K562 (cell line): ENCODE measurements around the gene AKNA. TPM values are rescaled to one million over a fixed set of nuclear protein-coding genes. Genes with fewer than 3 reads are reported as not detected.
A peak's percentile ranks its signal among the peaks of the same experiment; 100 is the strongest.

Experiments used
- ARID4B ChIP-seq: sonication (generic); formaldehyde crosslinking; IDR thresholded peaks from 2 replicates; pipeline ENCODE4 v1.8.0; 2022; ENCODE audit warnings: mild to moderate bottlenecking, missing genetic modification reagents
- CEBPB ChIP-seq: fragments of 450-650 bp; IDR thresholded peaks from 2 replicates; pipeline ENCODE4 v1.6.1; 2016; ENCODE audit warnings: missing genetic modification characterization, missing compliant biosample characterization
- CREB3L1 ChIP-seq: fragments of 450-650 bp; IDR thresholded peaks from 2 replicates; pipeline ENCODE4 v1.6.1; 2014; ENCODE audit warnings: low read depth, mild to moderate bottlenecking, moderate library complexity, borderline replicate concordance
- E2F3 ChIP-seq: fragments of 250-450 bp; sonication (Bioruptor Pico); IDR thresholded peaks from 2 replicates; pipeline ENCODE4 v1.4.0; 2020; ENCODE audit warnings: mild to moderate bottlenecking
- HLTF ChIP-seq: fragments of 450-650 bp; IDR thresholded peaks from 2 replicates; pipeline ENCODE4 v1.6.1; 2016
- KDM2B ChIP-seq: fragments of 250-450 bp; sonication (Bioruptor Pico); IDR thresholded peaks from 2 replicates; pipeline ENCODE4 v1.8.0; 2021; ENCODE audit warnings: mild to moderate bottlenecking, moderate library complexity
- KLF1 ChIP-seq: fragments of 450-650 bp; IDR thresholded peaks from 2 replicates; pipeline ENCODE4 v1.6.1; 2016; ENCODE audit warnings: missing genetic modification characterization, missing compliant biosample characterization
- NBN ChIP-seq: fragments of 450-650 bp; IDR thresholded peaks from 2 replicates; pipeline ENCODE4 v1.6.1; 2016; ENCODE audit warnings: low read depth, mild to moderate bottlenecking
- NR2C2 ChIP-seq, 2 experiments: fragments of 200-800 bp in 1 of 2; sonication (Bioruptor generic) in 1 of 2; sonication (generic) in 1 of 2; formaldehyde crosslinking in 1 of 2; IDR thresholded peaks; 2 replicates each; pipeline versions ENCODE4 v1.6.1 to v1.8.0; 2016 to 2022; ENCODE audit warnings: mild to moderate bottlenecking in 1 of 2, missing compliant biosample characterization in 1 of 2, missing genetic modification characterization in 1 of 2, missing genetic modification reagents in 1 of 2
- PKNOX1 ChIP-seq: fragments of 450-650 bp; IDR thresholded peaks from 2 replicates; pipeline ENCODE4 v1.6.1; 2016
- POU5F1 ChIP-seq: fragments of 150-350 bp; IDR thresholded peaks from 2 replicates; pipeline ENCODE4 v1.6.1; 2014; ENCODE audit warnings: borderline replicate concordance, low read length, low read depth, mild to moderate bottlenecking; ENCODE audit not compliant: partially characterized antibody
- TCFL5 ChIP-seq: fragments of 250-450 bp; sonication (Bioruptor Pico); conservative IDR thresholded peaks from 2 replicates; pipeline ENCODE4 v1.6.1; 2021; ENCODE audit warnings: mild to moderate bottlenecking, moderate library complexity, matching md5 sums
- ZBTB1 ChIP-seq: sonication (generic); formaldehyde crosslinking; IDR thresholded peaks from 2 replicates; pipeline ENCODE4 v1.8.1; 2023; ENCODE audit warnings: missing genetic modification reagents, low read depth, mild to moderate bottlenecking, borderline replicate concordance
- ZBTB26 ChIP-seq: fragments of 450-650 bp; formaldehyde crosslinking; IDR thresholded peaks from 2 replicates; pipeline ENCODE4 v1.4.0; 2022; ENCODE audit warnings: missing genetic modification characterization
- ZC3H11A ChIP-seq: IDR thresholded peaks from 2 replicates; pipeline ENCODE4 v1.6.1; 2012; ENCODE audit warnings: low read depth, low read length, improper control_type of control experiment
- ZFP91 ChIP-seq: sonication (generic); formaldehyde crosslinking; IDR thresholded peaks from 2 replicates; pipeline ENCODE4 v1.8.0; 2022; ENCODE audit warnings: mild to moderate bottlenecking, missing genetic modification reagents
- polyA plus RNA-seq, 8 experiments: library from polyadenylated mRNA; depleted of rRNA in 4 of 8; stranded (reverse) in 5 of 8; unstranded in 3 of 8; fragments of >200 nt; fragmentation: Nextera tagmentation in 2 of 8; fragmentation: Illumina TruSeq in 1 of 8; extraction: Ambion mirVana in 2 of 8; extraction: Trizol in 1 of 8; gene quantifications; 2 replicates each; pipeline versions ENCODE4 v1.2.1 to v1.2.3, GENCODE V29; 2011 to 2014; ENCODE audit warnings: inconsistent platforms in 1 of 8, missing spikeins in 1 of 8
- total RNA-seq, 7 experiments: library from RNA; depleted of rRNA in 6 of 7; stranded (reverse); fragments of >200 nt in 6 of 7; fragmentation: Illumina TruSeq in 2 of 7; extraction: Trizol in 2 of 7; gene quantifications; 2 replicates each; pipeline versions ENCODE4 v1.2.1 to v1.2.3, GENCODE V29; 2011 to 2021; ENCODE audit warnings: low replicate concordance in 1 of 7

The AKNA gene
- total and polyA plus RNA-seq, 9 of the 15 experiments (the other 6 are each of a cell fraction or from before 2014, with no cell fraction given) = 0.29 to 20.5 (median 3.9) TPM

GRCh38 chr9:114348906-114349482 is 38.8 kb downstream of the AKNA start (continued):
- TF ChIP-seq NBN (no peak), KDM2B (CRISPR knock-in tag) (no peak), KLF1 (tag) (no peak), ZBTB26 (CRISPR knock-in tag) (no peak), CREB3L1 (peak; percentile 70; the same call in 1 of the 2 replicates), E2F3 (no peak), ARID4B (CRISPR knock-in tag) (0 out of 2 replicates have a peak, but pooled peaks have one; percentile 39), HLTF (no peak), CEBPB (no peak), ZBTB1 (CRISPR knock-in tag) (no peak), TCFL5 (CRISPR knock-in tag) (no peak), POU5F1 (no peak), PKNOX1 (peak; percentile 94), ZC3H11A (no peak), NR2C2 (CRISPR knock-in tag; IDR thresholded peaks at IDR 0.05) (no peak), NR2C2 (tag; IDR thresholded peaks at IDR 0.05) (no peak), ZFP91 (CRISPR knock-in tag) (no peak)
